ENCODE measurements around the gene TRMT112. TPM values are rescaled to one million over a fixed set of nuclear protein-coding genes. Genes with fewer than 3 reads are reported as not detected.

The TRMT112 gene
- total and polyA plus RNA-seq, 10 of the 15 experiments (the other 5 are each of a cell fraction or from before 2014, with no cell fraction given): 212 to 455 (median 308) TPM

- BruUV-seq (replicated peaks): no TSS peak
- ChIA-PET POLR2A (interaction anchor here (0.7 to 1.8 kb wide), 3 partner anchors 40 to 443 kb away, joined by 3 to 6 read pairs (median 5); partner anchors contain the start of genes ESRRA, PRDX5 and TRMT112), RAD21 (ENCODE audit: unreplicated experiment) (interaction anchor here (3.1 to 9.7 kb wide), 2 partner anchors 40 to 53 kb away, joined by 19 to 176 read pairs; partner anchors contain the start of genes ESRRA, PRDX5 and TRMT112), SMC1A (ENCODE audit: uncharacterized antibody, unreplicated experiment) (interaction anchor here (0.9 to 1.4 kb wide), 2 partner anchors 25 to 40 kb away, joined by 3 to 4 read pairs; partner anchors contain the start of genes PRDX5 and TRMT112), CTCF (interaction anchor here (0.6 to 7.3 kb wide), 7 partner anchors 21 to 297 kb away, joined by 3 to 143 read pairs (median 13); partner anchors contain the start of genes CATSPERZ, CCDC88B, ESRRA and PRDX5)
- Histone ChIP-seq H2AFZ (ENCODE audit: control insufficient read depth, low read depth, low read length) (no peak overlapping the region), H3K4me2 (ENCODE audit: control insufficient read depth, insufficient read depth) (no peak overlapping the region), H3K27me3 (replicated peaks in 1 of 2; ENCODE audit: control insufficient read depth in 2 of 2, insufficient read depth in 2 of 2, low read length in 1 of 2) (no peaks in the 10 kb centered on the region), H4K20me1 (ENCODE audit: control insufficient read depth, insufficient read depth) (no peaks in the 10 kb centered on the region), H3K36me3 (ENCODE audit: control insufficient read depth in 2 of 2, insufficient read depth in 2 of 2, low read length in 1 of 2) (peaks cover 5 to 7% of the 10 kb centered on the region in 2 experiments; a peak in 3 of 4 replicates), H3K4me1 (ENCODE audit: control insufficient read depth, insufficient read depth, low read length) (peaks cover 35% of the 10 kb centered on the region), H3K27ac (ENCODE audit: control insufficient read depth, insufficient read depth) (no peak overlapping the region), H3K79me2 (ENCODE audit: control insufficient read depth, insufficient read depth, low read length) (peaks cover 21% of the 10 kb centered on the region), H3K9me3 (replicated peaks; ENCODE audit: control insufficient read depth, insufficient read depth, low read length) (no peaks in the 10 kb centered on the region; the same call in 2 of the 3 replicates), H3K9ac (ENCODE audit: control insufficient read depth, insufficient read depth, low read length) (no peak overlapping the region), H3K4me3 (no peak overlapping the region)
- 62% methylated on average over 6 of the region's 6 CpGs for WGBS (ENCODE audit: insufficient coverage, insufficient replicate concordance, low lambda C conversion rate, missing lambda C conversion rate)
- DNase-seq (ENCODE audit: low read depth, low spot score) (no peak), FAIRE-seq (no peak), ATAC-seq (no peak)
- intact Hi-C loops (cut with micrococcal nuclease; ENCODE audit: unreplicated experiment): loop anchor here (5.0 kb wide), 2 partner anchors 40 to 90 kb away; partner anchors contain the start of genes PRDX5 and TRMT112
- in situ Hi-C loops (cut with MboI): no loop called here
- TF ChIP-seq PAX5 (IDR thresholded peaks at IDR 0.05; ENCODE audit: borderline replicate concordance, low read depth, low read length): no peak
- TF ChIP-seq CUX1 (IDR thresholded peaks at IDR 0.05; ENCODE audit: insufficient replicate concordance, low read depth, low read length): no peak
- no peak for TF ChIP-seq SKIL (IDR thresholded peaks at IDR 0.05; ENCODE audit: low read depth, poor library complexity, severe bottlenecking)
- no peak for TF ChIP-seq HDAC2 (IDR thresholded peaks at IDR 0.05)
- TF ChIP-seq RAD21 (IDR thresholded peaks at IDR 0.05; ENCODE audit: insufficient read depth, low read depth, low read length): no peak
- no peak for TF ChIP-seq EED (IDR thresholded peaks at IDR 0.05; ENCODE audit: low read depth)
- TF ChIP-seq STAT1 (conservative IDR thresholded peaks at IDR 0.05): no peak
Measured at GRCh38 chr11:64357446-64357845, 40.1 kb upstream of the TRMT112 start.

All from GM12878 (cell line).